Posterior vena cava (tissue), 2 donors: Measurements from ENCODE around the gene DOCK9. TPM values are rescaled to one million over a fixed set of nuclear protein-coding genes. Genes with fewer than 3 reads are reported as not detected.
"Not testable (repeated sequence)": the region's sequence is repeated elsewhere in the genome, so short reads cannot be mapped to it uniquely, and the experiment has no call there.

Source experiments
- DNase-seq: peaks from one replicate; pipeline ENCODE4 v3.0.0-alpha.2; 2020; ENCODE audit warnings: low spot score
- intact Hi-C, 2 donors: fragments of 100-400 bp; cut with DNase I; formaldehyde crosslinking; loops; one replicate each; pipeline versions ENCODE4 v1.14.1 to v1.14.2; 2022 to 2023
- total RNA-seq, 2 donors: library from RNA; stranded (reverse); fragmentation: NEBNext Ultra II Directional; extraction: Animal tissue kit (Norgen Biotek cat#: 25700); gene quantifications; one replicate each; pipeline ENCODE4 v1.2.1, GENCODE V29; 2021
- donor health status: DM: yes; HTN: yes; CAD: no.
- donor health status: DM: yes; HTN: yes; CAD: no.

Gene DOCK9
- total RNA-seq, 2 donors from 2014 or later, result 85.3 to 91.7 TPM

DNA sequence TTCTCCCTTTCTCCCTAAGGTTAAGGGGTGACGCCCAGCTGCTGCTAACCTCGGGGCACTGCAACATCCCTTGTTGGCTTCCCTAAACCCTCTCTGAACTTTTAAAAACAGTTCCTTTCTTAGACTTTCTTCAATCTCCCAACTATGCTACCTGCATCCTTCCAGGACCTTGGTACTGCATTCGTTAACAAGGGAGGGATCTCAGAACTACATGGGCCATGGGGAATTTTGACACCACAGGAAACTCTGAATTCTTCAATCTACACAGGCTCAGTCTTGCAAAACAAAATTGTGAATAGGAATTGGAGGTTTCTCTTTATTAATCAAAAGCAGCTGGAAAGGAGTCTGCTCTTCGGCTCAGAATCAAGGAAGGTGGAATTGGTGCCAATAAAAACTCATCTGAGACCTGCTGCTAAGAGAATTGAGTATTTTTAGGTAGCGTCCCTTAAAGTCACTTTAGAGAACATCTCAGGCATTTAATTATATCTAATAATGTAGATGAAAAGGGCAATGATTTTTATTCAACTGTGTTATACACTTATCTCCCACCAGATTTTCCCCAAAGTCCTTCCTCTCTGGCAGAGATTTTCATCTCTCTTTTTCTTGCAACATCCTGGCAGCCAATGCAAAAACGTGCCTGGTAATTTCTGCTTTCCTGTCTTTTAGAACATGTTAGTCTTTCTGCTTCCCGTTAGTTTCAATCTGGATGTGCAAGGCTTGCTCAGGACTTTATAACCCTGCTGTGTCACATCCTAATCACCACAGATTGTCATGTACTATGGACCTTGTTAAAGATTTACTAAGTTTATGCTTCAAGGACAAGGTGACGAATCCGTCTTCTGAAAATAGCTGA, 156.3 kb downstream of the DOCK9 start:
- intact Hi-C loops, result no loop called here
- no peak for DNase-seq

DNA sequence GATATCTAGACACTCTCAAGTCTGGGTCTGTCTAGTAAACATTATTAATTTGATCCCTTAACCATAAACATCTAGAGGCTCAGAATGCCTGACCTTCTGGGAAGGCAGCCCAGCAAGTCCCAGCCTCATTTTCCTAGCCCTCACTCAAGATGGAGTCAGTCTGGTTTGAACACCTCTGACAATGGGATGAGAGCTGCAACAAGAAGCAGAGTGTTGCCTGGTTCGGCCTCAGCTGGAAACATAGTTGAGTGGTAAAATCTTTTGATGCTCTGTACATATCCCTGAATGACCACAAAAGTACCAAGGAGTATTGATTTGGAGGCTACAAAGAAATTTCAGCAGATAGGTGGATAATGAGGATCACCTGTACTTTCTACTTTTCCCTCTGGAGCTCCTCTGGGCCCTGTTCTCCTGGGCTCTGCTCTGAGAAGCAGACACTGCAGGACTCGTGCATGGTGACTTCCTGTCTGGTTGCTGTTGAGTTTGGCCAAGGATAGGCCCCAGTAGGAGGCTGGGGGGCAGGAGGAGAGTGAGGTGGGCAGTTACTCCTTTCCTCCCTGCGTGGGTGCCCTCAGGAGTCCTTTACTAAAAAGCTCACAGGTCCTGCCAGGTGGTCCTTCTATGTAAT, 157.0 kb downstream of the DOCK9 start:
- DNase-seq, result no peak
- intact Hi-C loops, result no loop called here

- DNase-seq, result no peak
- intact Hi-C loops, result no loop called here
Observed at GRCh38 chr13:98820300-98820699, 157.6 kb downstream of the DOCK9 start.

DNA sequence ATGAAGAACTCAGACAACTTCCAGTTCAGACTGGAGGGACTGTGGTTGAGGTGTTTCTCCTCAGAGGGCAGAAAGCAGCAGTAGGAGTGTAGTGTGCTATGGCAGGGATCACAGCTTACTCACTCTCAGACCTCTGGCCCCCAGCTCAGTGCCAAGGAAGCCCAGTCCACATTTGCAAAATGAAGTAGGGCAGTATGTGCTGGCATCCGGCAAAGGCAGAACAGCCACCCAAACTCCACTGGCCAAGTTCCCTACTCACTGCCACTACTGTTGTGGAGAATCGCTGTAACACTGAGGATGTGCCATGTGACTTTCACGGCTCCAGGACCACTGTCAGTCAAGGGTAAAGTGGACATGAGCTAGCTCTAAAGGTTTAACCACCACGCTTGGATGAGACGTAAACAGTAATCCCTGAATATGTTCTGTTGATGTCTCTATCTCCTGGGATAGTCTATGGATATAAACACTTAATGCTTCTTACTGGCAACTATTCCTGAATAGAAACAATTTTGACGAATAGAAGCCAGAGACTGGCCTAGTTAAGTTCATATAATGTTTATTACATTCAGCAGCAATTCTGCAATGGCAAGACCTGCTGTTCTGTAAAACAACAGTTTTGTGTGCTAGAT, 158.4 kb downstream of the DOCK9 start:
- DNase-seq, result no peak
- intact Hi-C loops, result no loop called here

DNA sequence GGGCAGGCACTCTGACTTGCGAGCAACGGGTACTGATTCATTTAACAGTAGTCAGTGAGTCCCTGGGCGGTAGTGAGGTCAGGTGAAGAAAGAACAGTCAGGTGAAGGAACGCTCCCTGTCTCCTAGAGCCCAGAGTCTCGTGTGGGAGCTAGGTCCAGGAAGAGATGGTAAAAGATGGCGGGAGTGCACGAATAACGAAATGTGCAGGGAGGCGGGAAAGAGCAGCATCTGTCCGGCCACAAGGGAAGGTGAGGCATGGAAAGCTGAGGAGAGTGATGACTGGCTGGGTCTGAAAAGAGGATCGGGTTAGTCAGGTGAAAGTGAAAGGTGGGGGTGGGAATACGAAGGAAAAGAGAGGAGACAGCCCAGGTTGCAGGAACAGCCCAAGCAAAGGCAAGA, 161.5 kb downstream of the DOCK9 start:
- no peak for DNase-seq
- intact Hi-C loops, result no loop called here

- intact Hi-C loops, result no loop called here
- DNase-seq, result no peak
Observed at GRCh38 chr13:98813993-98814392, 163.9 kb downstream of the DOCK9 start.

DNA sequence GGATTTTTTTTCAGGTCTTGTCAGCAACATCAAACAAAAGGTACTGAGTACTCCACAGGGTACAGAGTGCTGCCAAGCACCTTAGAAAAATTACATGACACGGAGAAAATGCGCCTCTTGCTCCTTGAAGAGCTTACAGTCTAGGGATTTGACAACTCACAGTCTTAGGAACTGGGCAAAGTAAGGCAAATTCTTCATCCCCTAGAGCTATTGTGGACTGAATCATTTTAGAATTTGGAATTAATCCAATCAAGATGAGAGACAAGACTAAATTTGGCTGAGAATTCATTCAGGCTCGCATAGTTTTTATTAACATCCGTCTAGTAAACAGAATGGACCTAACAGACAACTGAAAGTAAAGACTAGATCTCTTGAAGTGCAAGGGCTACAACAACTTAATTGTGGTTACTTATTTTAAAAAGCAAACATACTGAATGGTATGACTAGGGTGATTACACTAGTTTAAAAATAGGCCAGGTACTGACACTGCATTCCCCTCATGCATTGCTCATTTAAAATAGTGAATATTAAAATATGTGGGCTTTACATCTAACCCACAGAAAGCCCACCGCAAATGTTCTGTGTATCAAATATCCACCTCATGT, 165.6 kb downstream of the DOCK9 start:
- intact Hi-C loops, DNase-seq: not testable (repeated sequence)

DNA sequence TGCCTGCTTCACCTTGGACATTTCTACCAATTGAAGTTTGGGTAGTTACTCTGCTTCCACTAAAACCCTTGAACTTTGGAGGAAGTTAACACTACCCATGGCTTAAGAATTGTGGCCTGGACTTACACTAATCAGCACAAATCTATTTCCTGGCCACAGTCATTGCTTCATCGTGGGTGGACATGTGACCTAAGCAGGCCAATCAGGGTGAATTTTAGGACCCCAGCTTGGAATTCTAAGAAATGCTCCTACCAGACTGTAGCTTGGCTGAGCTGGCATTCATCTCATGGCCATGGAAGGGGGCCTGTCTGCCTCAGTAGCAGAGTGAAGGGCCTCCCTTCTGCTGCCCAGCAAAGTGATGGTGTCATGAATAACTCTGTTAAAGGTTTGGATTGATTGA, 167.1 kb downstream of the DOCK9 start:
- intact Hi-C loops, result no loop called here

DNA sequence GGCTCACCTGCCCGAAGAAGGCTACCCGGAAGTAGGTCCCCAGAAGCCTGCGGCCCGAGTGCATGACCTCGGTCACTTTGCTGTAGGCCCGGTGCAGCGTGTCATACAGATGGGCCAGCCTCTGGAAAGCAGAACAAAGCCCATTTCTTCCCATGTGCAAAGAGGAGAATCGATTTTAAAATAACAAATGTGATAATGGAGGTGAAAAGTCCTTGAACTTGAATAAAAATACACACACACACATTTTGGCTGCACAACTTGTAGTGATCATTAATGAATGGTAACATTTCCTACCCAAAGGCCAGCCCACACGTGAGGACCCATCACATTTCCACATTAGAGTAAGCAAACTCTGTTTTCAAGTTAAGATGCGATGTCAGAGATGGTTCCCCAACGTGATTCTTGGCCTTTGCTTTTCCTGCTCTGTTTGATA, 168.5 kb downstream of the DOCK9 start:
- intact Hi-C loops, result no loop called here
- DNase-seq, result no peak

More for the DNA sequence above, 167.1 kb downstream of the DOCK9 start:
- no peak for DNase-seq

GRCh38 chr13:98807774-98808173, 170.1 kb downstream of the DOCK9 start:
- DNase-seq, result no peak
- intact Hi-C loops, result no loop called here

GRCh38 chr13:98804336-98804855, 173.5 kb downstream of the DOCK9 start:
- intact Hi-C loops, result no loop called here
- DNase-seq, result no peak

GRCh38 chr13:98803921-98804320, 173.9 kb downstream of the DOCK9 start:
- intact Hi-C loops, result no loop called here
- no peak for DNase-seq

DNA sequence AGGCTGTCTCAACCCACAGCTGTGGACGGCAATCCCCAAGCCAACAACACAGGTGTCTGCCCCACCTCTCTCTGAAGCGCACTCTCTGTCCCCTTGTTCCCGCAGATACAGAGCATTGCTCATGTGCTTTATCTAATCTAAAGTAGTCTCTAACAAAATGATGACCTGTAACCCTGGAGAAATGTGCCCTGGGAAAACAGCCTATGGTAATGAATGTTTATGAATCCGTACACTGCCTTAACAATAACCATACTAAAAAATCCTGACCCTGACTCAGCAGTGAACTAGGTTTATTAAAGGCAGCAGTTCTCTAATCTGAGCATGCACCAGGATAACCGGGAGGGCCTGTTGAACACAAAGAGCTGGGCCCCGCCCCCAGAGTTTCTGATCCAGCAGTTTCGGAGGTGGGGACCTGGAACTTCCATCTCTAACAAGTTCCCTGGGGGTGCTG, 174.7 kb downstream of the DOCK9 start:
- no peak for DNase-seq

DNA sequence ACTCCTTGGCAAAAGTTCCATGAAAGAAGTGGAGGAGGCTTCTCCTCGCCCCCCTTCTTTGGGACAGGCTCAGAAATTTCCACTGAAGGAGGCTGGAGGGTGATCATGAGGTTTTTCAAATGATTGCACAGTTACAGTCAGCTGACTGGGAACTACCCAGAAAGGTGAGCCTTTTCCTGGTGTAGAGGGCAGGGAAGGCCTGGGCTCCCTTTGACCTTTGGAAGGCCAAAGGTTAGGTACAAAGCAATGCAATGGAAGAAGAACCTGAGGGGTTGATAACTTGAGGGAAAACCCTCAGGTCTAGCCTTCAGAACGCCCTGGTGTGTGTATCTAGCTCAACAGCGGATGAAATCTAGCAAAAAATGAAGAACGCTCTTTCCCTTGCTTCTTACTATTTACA, 175.3 kb downstream of the DOCK9 start:
- no peak for DNase-seq
- intact Hi-C loops, result no loop called here

More for the DNA sequence above, 174.7 kb downstream of the DOCK9 start:
- intact Hi-C loops, result no loop called here

GRCh38 chr13:98801626-98802418, 176.0 kb downstream of the DOCK9 start:
- no peak for DNase-seq
- intact Hi-C loops, result no loop called here

- DNase-seq, result no peak
- intact Hi-C loops, result no loop called here
Observed at GRCh38 chr13:98800078-98800477, 177.8 kb downstream of the DOCK9 start.

GRCh38 chr13:98798849-98799645, 178.8 kb downstream of the DOCK9 start:
- intact Hi-C loops, result no loop called here
- peak; percentile 80 for DNase-seq

GRCh38 chr13:98797456-98797855, 180.4 kb downstream of the DOCK9 start:
- DNase-seq, result no peak
- intact Hi-C loops, result no loop called here
